ENCODE data around the gene CREBBP.

The CREBBP gene

DNA sequence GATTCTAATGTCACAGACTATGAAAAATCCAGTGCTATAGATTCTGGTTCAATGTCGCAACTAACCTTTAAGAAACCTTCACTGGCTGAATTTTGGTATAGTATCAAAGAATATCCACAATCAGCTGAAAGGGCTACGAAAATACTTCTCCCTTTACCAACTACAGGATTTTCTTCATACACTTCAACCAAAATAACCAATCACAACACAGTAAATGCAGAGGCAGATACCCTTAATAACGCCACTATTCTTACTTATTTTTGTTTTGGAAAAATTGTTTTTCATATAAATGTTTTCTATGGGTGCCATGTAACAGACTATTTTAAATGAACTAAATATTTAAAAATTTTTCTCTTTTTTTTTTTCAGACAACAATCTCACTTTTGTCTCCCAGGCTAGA, 114.3 kb downstream of the CREBBP start:
- no peak for ATAC-seq (replicated peaks)

DNA sequence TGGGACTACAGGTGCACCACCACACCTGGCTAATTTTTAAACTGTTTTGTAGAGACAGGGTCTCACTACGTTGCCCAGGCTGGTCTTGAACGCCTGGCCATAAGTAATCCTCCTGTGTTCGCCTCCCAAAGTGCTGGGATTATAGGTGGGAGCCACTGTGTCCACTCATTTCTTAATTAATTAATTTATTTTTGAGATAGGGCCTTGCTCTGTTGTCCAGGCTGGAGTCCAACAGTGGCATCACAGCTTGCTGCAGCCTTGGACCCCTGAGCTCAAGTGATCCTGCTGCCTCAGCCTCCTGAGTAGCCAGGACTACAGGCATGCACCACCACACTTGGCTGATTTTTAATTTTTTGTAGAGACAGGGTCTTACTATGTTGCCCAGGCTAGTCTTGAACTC, 116.1 kb downstream of the CREBBP start:
- ATAC-seq (replicated peaks) (no peak), DNase-seq (no peak)
- Mint-ChIP-seq H3K27ac (no peak overlapping the region), H3K36me3 (ENCODE audit: insufficient read depth) (peaks cover 100% of the 10 kb centered on the region), H3K4me1 (ENCODE audit: low read depth in 2 of 2) (peaks cover 6 to 12% of the 10 kb centered on the region in 2 donors), H3K27me3 (no peaks in the 10 kb centered on the region), H3K4me3 (no peak overlapping the region), H3K9me3 (no peaks in the 10 kb centered on the region)

More for the DNA sequence above, 114.3 kb downstream of the CREBBP start:
- peaks cover 8 to 17% of the 10 kb centered on the region in 2 donors for H3K4me1 Mint-ChIP-seq (ENCODE audit: low read depth in 2 of 2)
- H3K27me3 Mint-ChIP-seq: no peaks in the 10 kb centered on the region
- H3K4me3 Mint-ChIP-seq: no peak overlapping the region
- H3K36me3 Mint-ChIP-seq (ENCODE audit: insufficient read depth): peaks cover 100% of the 10 kb centered on the region
- H3K27ac Mint-ChIP-seq: no peak overlapping the region
- no peaks in the 10 kb centered on the region for H3K9me3 Mint-ChIP-seq
- no peak for DNase-seq

DNA sequence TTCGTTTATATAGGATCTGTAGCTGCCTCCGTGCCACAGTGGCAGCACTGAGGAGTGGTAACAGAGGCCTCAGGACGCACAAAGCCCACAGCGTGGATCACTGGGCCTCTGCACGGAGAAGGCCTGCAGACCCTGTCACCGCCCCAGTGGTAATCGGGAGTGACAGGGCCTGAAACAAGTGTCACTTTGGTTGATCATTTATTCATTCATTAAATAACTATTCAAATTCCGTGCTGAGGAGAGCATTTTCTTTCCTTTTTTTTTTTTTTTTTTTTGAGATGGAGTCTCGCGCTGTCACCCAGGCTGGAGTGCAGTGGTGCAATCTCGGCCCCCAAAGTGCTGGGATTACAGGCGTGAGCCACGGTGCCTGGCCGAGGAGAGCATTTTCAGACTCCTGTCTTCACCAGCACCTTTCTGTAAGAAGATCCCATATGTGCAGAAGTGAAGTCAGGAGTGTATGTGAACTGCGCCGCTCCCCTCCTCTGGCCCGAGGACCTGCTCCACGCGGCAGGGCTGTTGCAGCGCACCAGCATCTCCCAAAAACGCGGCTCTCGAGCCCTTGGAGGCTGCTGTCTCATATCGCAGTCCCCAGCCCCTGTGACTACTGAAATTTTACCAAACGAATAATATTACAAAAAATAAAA, 118.3 kb downstream of the CREBBP start:
- H3K9me3 Mint-ChIP-seq: no peaks in the 10 kb centered on the region
- peaks cover 97% of the 10 kb centered on the region for H3K36me3 Mint-ChIP-seq (ENCODE audit: insufficient read depth)
- H3K4me3 Mint-ChIP-seq: no peak overlapping the region
- no peak for ATAC-seq (replicated peaks)
- peaks cover 5 to 8% of the 10 kb centered on the region in 2 donors for H3K4me1 Mint-ChIP-seq (ENCODE audit: low read depth in 2 of 2)
- no peak overlapping the region for H3K27ac Mint-ChIP-seq
- no peaks in the 10 kb centered on the region for H3K27me3 Mint-ChIP-seq
- DNase-seq: no peak

DNA sequence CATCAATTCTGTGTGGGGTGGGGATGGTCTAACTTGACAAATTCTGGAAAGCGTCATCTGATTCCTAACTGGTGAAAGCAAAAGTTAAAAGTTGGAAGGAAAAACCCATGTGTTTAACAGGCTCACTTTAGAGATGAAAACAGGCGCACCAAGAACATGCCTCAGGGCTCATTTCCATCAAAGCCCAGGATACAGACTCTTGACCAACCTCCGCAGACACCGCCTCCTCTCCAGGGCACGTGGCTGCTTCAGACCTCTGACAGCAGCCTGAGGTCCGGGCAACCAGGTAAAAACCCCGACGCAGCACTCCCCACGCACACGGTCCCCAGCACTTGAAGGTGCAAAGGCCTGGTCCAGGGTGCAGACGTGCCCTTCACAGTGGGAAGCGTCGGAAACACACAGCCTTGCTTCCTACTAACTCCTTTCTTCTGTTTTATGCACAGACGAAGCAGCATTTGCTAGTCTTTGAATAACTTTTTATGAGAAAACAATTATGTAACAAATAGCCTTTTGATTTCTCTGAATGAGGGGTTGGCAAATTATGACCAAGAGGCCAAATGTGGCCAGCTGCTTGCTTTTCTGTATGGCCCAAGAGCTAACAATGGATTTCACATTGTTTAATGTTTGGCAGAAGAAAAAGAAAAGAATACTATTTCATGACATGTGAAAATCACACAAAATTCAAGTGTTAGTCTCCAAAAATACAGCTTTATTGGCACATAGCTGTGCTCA, 119.0 kb downstream of the CREBBP start:
- Mint-ChIP-seq H3K36me3 (ENCODE audit: insufficient read depth) (peaks cover 97% of the 10 kb centered on the region), H3K27me3 (no peaks in the 10 kb centered on the region), H3K4me1 (ENCODE audit: low read depth in 2 of 2) (peaks cover under 1 to 2% of the 10 kb centered on the region in 2 donors), H3K4me3 (no peak overlapping the region), H3K27ac (peak overlapping the region in 1 of 2 donors; percentile 58), H3K9me3 (no peaks in the 10 kb centered on the region)
- DNase-seq (no peak), ATAC-seq (replicated peaks) (no peak)

DNA sequence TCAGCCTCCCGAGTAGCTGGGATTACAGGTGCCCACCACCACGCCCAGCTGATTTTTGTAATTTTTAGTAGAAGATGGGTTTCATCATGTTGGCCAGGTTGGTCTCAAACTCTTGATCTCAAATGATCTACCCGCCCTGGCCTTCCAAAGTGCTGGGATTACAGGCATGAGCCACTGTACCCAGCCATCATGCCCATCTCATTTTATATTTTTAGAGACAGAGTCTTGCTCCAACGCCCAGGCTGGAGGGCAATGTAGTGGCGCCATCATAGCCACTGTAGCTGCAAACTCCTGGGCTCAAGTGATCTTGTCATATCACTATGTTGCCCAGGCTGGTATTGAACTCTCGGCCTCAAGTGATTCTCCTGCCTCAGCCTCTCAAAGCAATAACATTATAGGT, 120.0 kb downstream of the CREBBP start:
- H3K27ac Mint-ChIP-seq: peak overlapping the region in 1 of 2 donors; percentile 41

DNA sequence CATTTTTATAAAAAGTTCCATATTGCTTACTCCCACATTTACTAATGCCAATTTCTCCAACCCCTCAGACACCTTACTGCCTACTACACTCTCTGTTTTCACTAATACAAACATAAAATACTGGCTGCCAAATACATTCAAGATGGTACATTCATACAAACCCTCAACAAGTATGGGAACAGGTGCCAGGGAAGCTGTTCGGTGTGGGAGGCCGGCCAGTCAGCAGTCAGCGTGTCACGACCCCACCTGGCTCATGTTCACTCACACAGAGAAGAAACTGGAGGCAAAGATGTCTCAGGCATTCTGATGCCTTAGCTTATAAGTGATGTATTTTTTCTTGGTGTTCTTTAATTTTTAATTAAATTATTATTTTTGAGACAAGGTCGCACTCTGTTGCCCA, 120.8 kb downstream of the CREBBP start:
- Mint-ChIP-seq H3K4me1 (ENCODE audit: low read depth in 2 of 2) (peaks cover 0 to 2% of the 10 kb centered on the region in 2 donors), H3K36me3 (ENCODE audit: insufficient read depth) (peaks cover 85% of the 10 kb centered on the region), H3K4me3 (no peak overlapping the region), H3K27me3 (no peaks in the 10 kb centered on the region), H3K27ac (no peak overlapping the region), H3K9me3 (no peaks in the 10 kb centered on the region)
- ATAC-seq (replicated peaks) (no peak), DNase-seq (no peak)

More for the DNA sequence above, 120.0 kb downstream of the CREBBP start:
- Mint-ChIP-seq H3K4me3 (no peak overlapping the region), H3K27me3 (no peaks in the 10 kb centered on the region), H3K4me1 (ENCODE audit: low read depth in 2 of 2) (peaks cover 0 to 2% of the 10 kb centered on the region in 2 donors), H3K36me3 (ENCODE audit: insufficient read depth) (peaks cover 93% of the 10 kb centered on the region), H3K9me3 (no peaks in the 10 kb centered on the region)
- ATAC-seq (replicated peaks) (no peak), DNase-seq (no peak)

DNA sequence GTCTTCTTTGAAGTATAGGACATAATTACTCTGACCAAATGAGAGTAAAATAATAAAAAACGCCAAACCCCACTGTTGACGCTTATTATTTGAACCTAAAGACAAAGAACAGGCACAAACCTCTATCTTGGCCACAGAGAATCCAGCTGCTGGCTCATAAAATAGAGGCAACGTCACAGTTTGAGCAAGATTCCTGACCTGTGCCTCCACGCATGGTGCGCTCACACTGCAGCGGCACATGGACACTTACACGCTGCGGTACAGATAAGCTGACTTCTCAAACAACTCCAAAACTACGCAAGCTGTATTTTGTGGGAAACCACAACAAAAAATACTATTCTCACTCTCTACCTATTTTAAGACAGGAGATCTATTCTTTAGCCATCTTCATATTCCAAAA, 124.4 kb downstream of the CREBBP start:
- Mint-ChIP-seq H3K36me3 (ENCODE audit: insufficient read depth) (peaks cover 62% of the 10 kb centered on the region), H3K27ac (no peak overlapping the region)

DNA sequence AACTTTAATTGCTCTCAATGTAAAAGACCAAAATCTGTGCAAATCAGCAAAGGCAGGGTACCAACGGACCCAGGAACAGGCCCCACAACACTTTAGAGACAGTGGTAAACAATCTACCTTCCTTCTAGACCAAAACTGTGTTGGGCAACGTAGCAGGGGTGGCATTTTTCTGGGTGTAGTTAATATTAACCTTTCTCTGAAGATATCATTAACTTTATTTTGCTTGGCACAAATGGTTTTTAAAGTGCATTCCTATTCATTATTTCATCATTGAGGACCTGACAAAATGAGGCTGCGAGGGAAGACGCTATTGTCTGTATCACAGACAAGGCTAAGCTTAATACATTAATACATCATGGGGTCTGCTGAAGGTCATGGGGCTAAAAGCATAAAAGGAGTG, 125.3 kb downstream of the CREBBP start:
- no peaks in the 10 kb centered on the region for H3K27me3 Mint-ChIP-seq
- H3K27ac Mint-ChIP-seq: no peak overlapping the region
- H3K4me3 Mint-ChIP-seq: no peak overlapping the region
- no peak for DNase-seq
- H3K4me1 Mint-ChIP-seq (ENCODE audit: low read depth in 2 of 2): peaks cover 16 to 27% of the 10 kb centered on the region in 2 donors
- no peaks in the 10 kb centered on the region for H3K9me3 Mint-ChIP-seq
- ATAC-seq (replicated peaks): no peak
- H3K36me3 Mint-ChIP-seq (ENCODE audit: insufficient read depth): peaks cover 61% of the 10 kb centered on the region

More for the DNA sequence above, 124.4 kb downstream of the CREBBP start:
- peaks cover 12 to 23% of the 10 kb centered on the region in 2 donors for H3K4me1 Mint-ChIP-seq (ENCODE audit: low read depth in 2 of 2)
- DNase-seq (no peak), ATAC-seq (replicated peaks) (no peak)
- H3K27me3 Mint-ChIP-seq: no peaks in the 10 kb centered on the region
- no peak overlapping the region for H3K4me3 Mint-ChIP-seq
- no peaks in the 10 kb centered on the region for H3K9me3 Mint-ChIP-seq

DNA sequence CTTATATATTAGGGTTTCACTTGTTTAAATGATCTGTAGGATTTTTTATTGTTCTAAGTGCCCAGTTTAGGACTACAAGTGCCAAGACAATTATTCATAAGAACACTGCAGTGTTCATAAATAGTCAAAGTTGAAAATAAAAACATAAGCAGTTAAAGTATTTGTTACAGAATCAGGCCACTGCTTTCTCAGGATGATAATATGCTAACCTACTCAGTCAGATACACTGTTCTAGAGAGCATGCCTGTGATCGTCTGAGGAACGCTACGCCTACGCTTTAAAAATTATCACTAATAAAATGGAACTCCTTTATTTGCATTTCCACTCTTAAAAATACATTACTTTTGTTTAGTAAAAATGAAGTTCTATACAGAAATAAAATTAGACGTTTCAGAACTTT, 125.7 kb downstream of the CREBBP start:
- peaks cover 18 to 32% of the 10 kb centered on the region in 2 donors for H3K4me1 Mint-ChIP-seq (ENCODE audit: low read depth in 2 of 2)
- no peaks in the 10 kb centered on the region for H3K27me3 Mint-ChIP-seq
- DNase-seq (no peak), ATAC-seq (replicated peaks) (no peak)
- H3K27ac Mint-ChIP-seq: no peak overlapping the region
- H3K36me3 Mint-ChIP-seq (ENCODE audit: insufficient read depth): peaks cover 59% of the 10 kb centered on the region
- no peaks in the 10 kb centered on the region for H3K9me3 Mint-ChIP-seq
- no peak overlapping the region for H3K4me3 Mint-ChIP-seq

DNA sequence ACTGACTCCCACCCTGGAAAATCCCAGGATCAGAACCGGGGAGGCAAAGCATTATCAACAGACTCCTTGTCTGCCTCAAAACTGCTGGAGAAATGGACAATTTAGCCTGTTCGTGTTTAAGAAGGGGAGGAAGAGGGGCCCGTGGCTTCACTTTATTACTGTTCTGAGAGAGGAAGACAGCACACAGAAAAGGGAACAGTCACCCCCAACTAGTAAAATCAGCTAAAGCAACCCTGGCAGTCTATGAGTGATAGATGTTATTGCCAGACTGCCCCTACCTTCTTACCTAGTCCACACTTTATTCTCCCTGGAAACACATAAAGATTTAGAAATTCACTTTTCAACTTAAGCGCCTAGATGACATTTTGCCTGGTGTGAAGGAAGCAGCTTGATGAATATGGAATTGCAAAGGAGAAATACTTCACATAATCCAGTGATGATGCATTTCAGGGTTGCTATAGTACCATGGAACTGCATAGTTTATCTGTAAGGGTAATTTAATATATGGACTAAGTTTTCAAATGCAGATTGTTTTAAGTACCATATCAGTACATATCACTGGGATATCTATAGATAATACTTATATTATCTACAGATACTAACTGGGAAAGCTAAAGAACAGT, 126.3 kb downstream of the CREBBP start:
- H3K36me3 Mint-ChIP-seq (ENCODE audit: insufficient read depth): peaks cover 53% of the 10 kb centered on the region
- H3K27ac Mint-ChIP-seq: peak overlapping the region in 1 of 2 donors; percentile 62
- H3K4me1 Mint-ChIP-seq (ENCODE audit: low read depth in 2 of 2): peaks cover 17 to 33% of the 10 kb centered on the region in 2 donors
- DNase-seq: no peak
- no peak overlapping the region for H3K4me3 Mint-ChIP-seq
- no peaks in the 10 kb centered on the region for H3K27me3 Mint-ChIP-seq
- H3K9me3 Mint-ChIP-seq: no peaks in the 10 kb centered on the region
- no peak for ATAC-seq (replicated peaks)

DNA sequence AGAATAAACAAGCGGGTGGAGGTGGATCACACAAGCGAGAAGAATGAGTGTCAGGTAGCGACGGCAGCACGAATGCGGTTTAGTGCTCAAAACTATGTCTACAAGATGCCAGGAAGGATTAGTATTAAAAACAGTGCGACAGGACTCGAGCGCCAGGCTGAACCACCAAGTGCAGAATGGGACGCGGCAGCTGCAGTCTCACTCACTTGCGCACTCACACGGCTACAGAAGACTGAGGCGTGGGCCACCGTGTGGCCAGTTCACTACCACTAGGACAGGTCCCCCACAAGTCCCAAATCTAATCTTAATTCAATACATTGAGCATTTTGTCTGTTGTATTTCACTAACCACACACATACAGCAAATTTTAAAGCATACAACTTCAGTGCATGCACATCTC, 127.5 kb downstream of the CREBBP start:
- no peak overlapping the region for H3K4me3 Mint-ChIP-seq
- H3K36me3 Mint-ChIP-seq (ENCODE audit: insufficient read depth): peaks cover 50% of the 10 kb centered on the region
- DNase-seq (no peak), ATAC-seq (replicated peaks) (no peak)
- no peaks in the 10 kb centered on the region for H3K9me3 Mint-ChIP-seq
- no peaks in the 10 kb centered on the region for H3K27me3 Mint-ChIP-seq
- no peak overlapping the region for H3K27ac Mint-ChIP-seq
- H3K4me1 Mint-ChIP-seq (ENCODE audit: low read depth in 2 of 2): peaks cover 17 to 33% of the 10 kb centered on the region in 2 donors

DNA sequence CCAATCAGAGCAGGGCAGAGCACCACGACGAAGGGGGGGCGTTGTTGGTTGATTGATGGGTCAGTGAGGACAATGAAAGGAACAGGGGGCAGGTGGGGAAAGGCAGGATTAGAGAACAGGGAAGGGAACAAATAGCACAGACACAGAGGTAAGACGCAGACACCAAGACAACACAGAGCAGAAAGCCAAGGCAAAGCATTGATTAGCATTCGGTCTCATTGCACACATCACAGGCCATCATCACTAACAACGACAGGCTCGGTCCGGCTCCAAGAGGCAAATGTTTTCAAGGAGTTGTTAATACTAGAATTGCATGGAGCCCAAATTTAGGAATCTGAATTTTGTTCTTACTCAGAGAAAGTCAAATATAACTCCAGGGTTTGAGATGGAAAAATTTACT, 128.6 kb downstream of the CREBBP start:
- peaks cover 20 to 36% of the 10 kb centered on the region in 2 donors for H3K4me1 Mint-ChIP-seq (ENCODE audit: low read depth in 2 of 2)
- peak overlapping the region; percentile 70 to 87 for H3K27ac Mint-ChIP-seq
- DNase-seq (no peak), ATAC-seq (replicated peaks) (no peak)
- peaks cover 50% of the 10 kb centered on the region for H3K36me3 Mint-ChIP-seq (ENCODE audit: insufficient read depth)
- peak overlapping the region in 1 of 2 donors; percentile 4 for H3K4me3 Mint-ChIP-seq
- H3K9me3 Mint-ChIP-seq: no peaks in the 10 kb centered on the region
- no peaks in the 10 kb centered on the region for H3K27me3 Mint-ChIP-seq

DNA sequence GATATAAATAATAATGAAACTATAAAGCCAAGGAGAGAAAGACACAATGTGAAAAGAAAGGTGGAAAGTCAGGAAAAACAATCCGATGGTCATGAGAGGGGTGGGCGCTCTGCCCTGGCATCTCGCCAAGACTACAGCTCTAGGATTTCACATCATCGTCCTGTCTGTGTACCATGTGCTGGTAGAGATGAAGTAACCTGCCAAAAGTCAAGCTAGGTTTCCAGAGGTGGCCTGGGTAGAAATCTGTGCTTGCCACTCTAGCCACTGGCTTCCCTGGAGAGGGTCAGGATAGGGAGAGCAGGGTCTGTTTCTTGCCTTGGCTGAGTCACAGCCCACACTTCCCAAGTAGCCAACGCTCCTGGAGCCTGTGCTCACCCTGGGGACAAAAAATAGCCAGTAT, 132.2 kb downstream of the CREBBP start:
- H3K36me3 Mint-ChIP-seq (ENCODE audit: insufficient read depth): peaks cover 71% of the 10 kb centered on the region

More for the DNA sequence above, 132.2 kb downstream of the CREBBP start:
- Mint-ChIP-seq H3K4me1 (ENCODE audit: low read depth in 2 of 2) (peaks cover 18 to 30% of the 10 kb centered on the region in 2 donors), H3K4me3 (no peak overlapping the region), H3K27me3 (no peaks in the 10 kb centered on the region), H3K9me3 (no peaks in the 10 kb centered on the region), H3K27ac (peak overlapping the region; percentile 55 to 60)
- no peak for DNase-seq
- no peak for ATAC-seq (replicated peaks)
